ENCODE measurements around the gene APC. TPM values are rescaled to one million over a fixed set of nuclear protein-coding genes. Genes with fewer than 3 reads are reported as not detected.

The APC gene
- total RNA-seq, 1 donor from 2014 or later = 62.9 TPM

Other genes starting within 250 kb of the APC start
- 27.7 and 32.3 TPM in 2 replicates for gene SRP19, start 123.4 kb downstream of the APC start, total RNA-seq
- gene REEP5, start 184.3 kb downstream of the APC start, total RNA-seq = 64.3 and 69.4 TPM in 2 replicates
- 23.5 and 30.8 TPM in 2 replicates for gene DCP2, start 238.9 kb downstream of the APC start, total RNA-seq

Measured in lung microvascular endothelial cell (primary cell).